ENCODE results near the gene TFCP2L1.

DNA sequence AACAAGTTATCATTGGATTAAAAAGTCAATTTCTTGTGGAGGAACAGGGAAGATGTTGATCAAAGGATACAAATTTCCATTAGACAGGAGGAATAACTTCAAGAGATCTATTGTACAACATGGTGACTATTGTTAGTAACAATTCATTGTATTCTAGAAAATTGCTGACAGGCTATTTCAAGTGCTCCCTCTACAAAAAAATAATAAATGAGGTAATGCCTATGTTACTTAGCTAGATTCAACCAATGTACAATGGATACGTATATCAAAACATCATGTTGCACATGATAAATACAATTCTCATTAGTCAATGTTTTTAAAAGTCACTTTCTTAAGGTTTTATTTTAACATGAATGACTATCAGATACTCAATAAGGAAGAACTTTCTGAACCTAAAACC, 33.5 kb downstream of the TFCP2L1 start:
- TF ChIP-seq, protein P1, sequence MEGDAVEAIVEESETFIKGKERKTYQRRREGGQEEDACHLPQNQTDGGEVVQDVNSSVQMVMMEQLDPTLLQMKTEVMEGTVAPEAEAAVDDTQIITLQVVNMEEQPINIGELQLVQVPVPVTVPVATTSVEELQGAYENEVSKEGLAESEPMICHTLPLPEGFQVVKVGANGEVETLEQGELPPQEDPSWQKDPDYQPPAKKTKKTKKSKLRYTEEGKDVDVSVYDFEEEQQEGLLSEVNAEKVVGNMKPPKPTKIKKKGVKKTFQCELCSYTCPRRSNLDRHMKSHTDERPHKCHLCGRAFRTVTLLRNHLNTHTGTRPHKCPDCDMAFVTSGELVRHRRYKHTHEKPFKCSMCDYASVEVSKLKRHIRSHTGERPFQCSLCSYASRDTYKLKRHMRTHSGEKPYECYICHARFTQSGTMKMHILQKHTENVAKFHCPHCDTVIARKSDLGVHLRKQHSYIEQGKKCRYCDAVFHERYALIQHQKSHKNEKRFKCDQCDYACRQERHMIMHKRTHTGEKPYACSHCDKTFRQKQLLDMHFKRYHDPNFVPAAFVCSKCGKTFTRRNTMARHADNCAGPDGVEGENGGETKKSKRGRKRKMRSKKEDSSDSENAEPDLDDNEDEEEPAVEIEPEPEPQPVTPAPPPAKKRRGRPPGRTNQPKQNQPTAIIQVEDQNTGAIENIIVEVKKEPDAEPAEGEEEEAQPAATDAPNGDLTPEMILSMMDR (IDR thresholded peaks at IDR 0.05; ENCODE audit: insufficient read depth, low read length, poor library complexity, severe bottlenecking): no peak
- TF ChIP-seq EZH2phosphoT487 (conservative IDR thresholded peaks at IDR 0.05; ENCODE audit: low read length): no peak
